GM19193 (cell line): Measurements from ENCODE around the gene MICAL3.

Experiments
- POLR2A ChIP-seq: IDR thresholded peaks from 4 replicates; pipeline ENCODE4 v1.6.1; 2011; ENCODE audit not compliant: insufficient read depth, insufficient read length; ENCODE audit errors: extremely low read depth

MICAL3 gene

GRCh38 chr22:18005201-18005926, 19.0 kb downstream of the MICAL3 start:
- TF ChIP-seq POLR2A: no peak

- no peak for TF ChIP-seq POLR2A
Measured at GRCh38 chr22:18001040-18001893, 23.1 kb downstream of the MICAL3 start.

GRCh38 chr22:18000441-18001039, 23.8 kb downstream of the MICAL3 start:
- no peak for TF ChIP-seq POLR2A

- TF ChIP-seq POLR2A: no peak
Measured at GRCh38 chr22:17999851-18000250, 24.5 kb downstream of the MICAL3 start.

- TF ChIP-seq POLR2A: no peak
Measured at GRCh38 chr22:17998913-17999312, 25.4 kb downstream of the MICAL3 start.

- TF ChIP-seq POLR2A: no peak
Measured at GRCh38 chr22:17997456-17997855, 26.9 kb downstream of the MICAL3 start.

- no peak for TF ChIP-seq POLR2A
Measured at GRCh38 chr22:17994424-17995108, 29.8 kb downstream of the MICAL3 start.

GRCh38 chr22:17990942-17991341, 33.4 kb downstream of the MICAL3 start:
- TF ChIP-seq POLR2A: no peak

- TF ChIP-seq POLR2A: no peak
Measured at GRCh38 chr22:17990147-17990546, 34.2 kb downstream of the MICAL3 start.

- TF ChIP-seq POLR2A: no peak
Measured at GRCh38 chr22:17988800-17989513, 35.4 kb downstream of the MICAL3 start.

GRCh38 chr22:17985606-17986005, 38.8 kb downstream of the MICAL3 start:
- no peak for TF ChIP-seq POLR2A

GRCh38 chr22:17984114-17984513, 40.2 kb downstream of the MICAL3 start:
- TF ChIP-seq POLR2A: no peak

GRCh38 chr22:17982572-17983141, 41.7 kb downstream of the MICAL3 start:
- TF ChIP-seq POLR2A: no peak

- no peak for TF ChIP-seq POLR2A
Measured at GRCh38 chr22:17981497-17981896, 42.9 kb downstream of the MICAL3 start.

- TF ChIP-seq POLR2A: no peak
Measured at GRCh38 chr22:17980638-17981051, 43.7 kb downstream of the MICAL3 start.

- no peak for TF ChIP-seq POLR2A
Measured at GRCh38 chr22:17980015-17980590, 44.3 kb downstream of the MICAL3 start.
